K562 (cell line): Measurements from ENCODE around the gene ZSCAN12. TPM values are rescaled to one million over a fixed set of nuclear protein-coding genes. Genes with fewer than 3 reads are reported as not detected.
A peak's percentile ranks its signal among the peaks of the same experiment; 100 is the strongest.

Experiments
- ARHGAP35 ChIP-seq: fragments of 450-650 bp; IDR thresholded peaks from 2 replicates; pipeline ENCODE4 v1.6.1; 2018; ENCODE audit not compliant: partially characterized antibody
- CHAMP1 ChIP-seq: fragments of 450-650 bp; IDR thresholded peaks from 2 replicates; pipeline ENCODE4 v1.6.1; 2016; ENCODE audit warnings: mild to moderate bottlenecking
- ETS1 ChIP-seq: conservative IDR thresholded peaks from 2 replicates; pipeline ENCODE4 v1.6.1; 2011; ENCODE audit warnings: low read depth, mild to moderate bottlenecking, low read length; ENCODE audit not compliant: control insufficient read depth
- GABPB1 ChIP-seq: sonication (generic); formaldehyde crosslinking; IDR thresholded peaks from 2 replicates; pipeline ENCODE4 v1.8.0; 2022; ENCODE audit warnings: mild to moderate bottlenecking, missing genetic modification reagents
- MAFK ChIP-seq: IDR thresholded peaks from 2 replicates; pipeline ENCODE4 v1.6.1; 2011; ENCODE audit warnings: low read length, improper control_type of control experiment
- MEIS2 ChIP-seq: fragments of 450-650 bp; IDR thresholded peaks from 2 replicates; pipeline ENCODE4 v1.6.1; 2014; ENCODE audit warnings: mild to moderate bottlenecking; ENCODE audit not compliant: partially characterized antibody
- MXD1 ChIP-seq: fragments of 250-450 bp; sonication (Bioruptor Pico); IDR thresholded peaks from 2 replicates; pipeline ENCODE4 v1.8.0; 2021; ENCODE audit warnings: borderline replicate concordance, mild to moderate bottlenecking, moderate library complexity; ENCODE audit not compliant: poor library complexity, severe bottlenecking
- NFRKB ChIP-seq: fragments of 450-650 bp; IDR thresholded peaks from 2 replicates; pipeline ENCODE4 v1.6.1; 2016; ENCODE audit warnings: low read depth
- NRF1 ChIP-seq, 2 experiments: fragments of 450-650 bp; IDR thresholded peaks in 1 of 2; conservative IDR thresholded peaks in 1 of 2; 2 replicates each; pipeline ENCODE4 v1.6.1; 2014; ENCODE audit warnings: mild to moderate bottlenecking in 2 of 2
- PHTF2 ChIP-seq: fragments of 250-450 bp; sonication (Bioruptor Pico); IDR thresholded peaks from 2 replicates; pipeline ENCODE4 v1.5.0; 2021; ENCODE audit warnings: mild to moderate bottlenecking
- RNF2 ChIP-seq: sonication (generic); IDR thresholded peaks from 2 replicates; pipeline ENCODE4 v1.6.1; 2016
- SMAD4 ChIP-seq: fragments of 250-450 bp; sonication (Bioruptor Pico); conservative IDR thresholded peaks from 2 replicates; pipeline ENCODE4 v1.8.0; 2021; ENCODE audit warnings: inconsistent platforms, mild to moderate bottlenecking, moderate library complexity
- SRSF1 ChIP-seq: fragments of 200-400 bp; formaldehyde crosslinking; IDR thresholded peaks from 2 replicates; pipeline ENCODE4 v1.6.1; 2017; ENCODE audit warnings: mild to moderate bottlenecking, low read depth, low read length, moderate library complexity
- STAT5A ChIP-seq: IDR thresholded peaks from 2 replicates; pipeline ENCODE4 v1.6.1; 2012; ENCODE audit warnings: low read length, inconsistent platforms, borderline replicate concordance
- TBP ChIP-seq: optimal IDR thresholded peaks from 2 replicates; pipeline ENCODE3; 2011; ENCODE audit warnings: low read depth, low read length, improper control_type of control experiment
- ZBTB2 ChIP-seq: fragments of 450-650 bp; IDR thresholded peaks from 2 replicates; pipeline ENCODE4 v1.6.1; 2016; ENCODE audit warnings: antibody characterized with exemption
- ZBTB26 ChIP-seq: fragments of 450-650 bp; formaldehyde crosslinking; IDR thresholded peaks from 2 replicates; pipeline ENCODE4 v1.4.0; 2022; ENCODE audit warnings: missing genetic modification characterization
- ZNF589 ChIP-seq: fragments of 200-800 bp; sonication (Bioruptor generic); IDR thresholded peaks from 2 replicates; pipeline ENCODE4 v1.6.1; 2016; ENCODE audit warnings: low read depth, missing genetic modification characterization, missing compliant biosample characterization
- polyA plus RNA-seq, 8 experiments: library from polyadenylated mRNA; depleted of rRNA in 4 of 8; stranded (reverse) in 5 of 8; unstranded in 3 of 8; fragments of >200 nt; fragmentation: Nextera tagmentation in 2 of 8; fragmentation: Illumina TruSeq in 1 of 8; extraction: Ambion mirVana in 2 of 8; extraction: Trizol in 1 of 8; gene quantifications; 2 replicates each; pipeline versions ENCODE4 v1.2.1 to v1.2.3, GENCODE V29; 2011 to 2014; ENCODE audit warnings: inconsistent platforms in 1 of 8, missing spikeins in 1 of 8
- total RNA-seq, 7 experiments: library from RNA; depleted of rRNA in 6 of 7; stranded (reverse); fragments of >200 nt in 6 of 7; fragmentation: Illumina TruSeq in 2 of 7; extraction: Trizol in 2 of 7; gene quantifications; 2 replicates each; pipeline versions ENCODE4 v1.2.1 to v1.2.3, GENCODE V29; 2011 to 2021; ENCODE audit warnings: low replicate concordance in 1 of 7

The ZSCAN12 gene
- total and polyA plus RNA-seq, 9 of the 15 experiments (the other 6 are each of a cell fraction or from before 2014, with no cell fraction given), result 2.5 to 19.6 (median 12.5) TPM

GRCh38 chr6:28353981-28354676, 45.4 kb downstream of the ZSCAN12 start (continued):
- peak; percentile 64; the same call in 1 of the 2 replicates for TF ChIP-seq CHAMP1
- TF ChIP-seq ARHGAP35, result no peak
- TF ChIP-seq SRSF1, result no peak
- TF ChIP-seq NRF1 (conservative IDR thresholded peaks at IDR 0.05 in 1 of 2, IDR thresholded peaks at IDR 0.05 in 1 of 2), result peak; percentile 91 to 92
- TF ChIP-seq TBP, result peak; percentile 31
- peak; percentile 99 for TF ChIP-seq ZNF589 (CRISPR knock-in tag)
- TF ChIP-seq PHTF2 (CRISPR knock-in tag), result peak; percentile 94
- no peak for TF ChIP-seq STAT5A
- peak; percentile 99 for TF ChIP-seq ZBTB26 (CRISPR knock-in tag)
- no peak for TF ChIP-seq ETS1
- peak; percentile 40 for TF ChIP-seq MEIS2
- TF ChIP-seq GABPB1 (CRISPR knock-in tag), result peak; percentile 46; the same call in 1 of the 2 replicates
- peak; percentile 52 for TF ChIP-seq NFRKB
- TF ChIP-seq ZBTB2, result peak; percentile 93
- TF ChIP-seq RNF2, result 0 out of 2 replicates have a peak, but pooled peaks have one; percentile 71
- TF ChIP-seq SMAD4 (CRISPR knock-in tag), result peak; percentile 99
- TF ChIP-seq MXD1 (CRISPR knock-in tag), result peak; percentile 83
- peak; percentile 95 for TF ChIP-seq MAFK
